GM23338 (cell line): ENCODE measurements around the gene SEC22A. TPM values are rescaled to one million over a fixed set of nuclear protein-coding genes. Genes with fewer than 3 reads are reported as not detected.

Experiments
- ATAC-seq: fragments of 200-7000 bp; cut with Tn5 transposase; 3 replicates; pipeline ENCODE4 v1.9.1; 2020
- DNase-seq: peaks from one replicate; pipeline ENCODE4 v3.0.0-alpha.2; 2015; ENCODE audit warnings: low spot score
- H2AFZ ChIP-seq: fragments of 200-600 bp; sonication (generic); 2 replicates; pipeline ENCODE4 v1.8.0; 2016; ENCODE audit warnings: antibody characterized with exemption, mild to moderate bottlenecking, moderate library complexity
- H3F3A ChIP-seq: fragments of 200-600 bp; sonication (generic); replicated peaks from 2 replicates; pipeline ENCODE4 v1.8.0; 2017; ENCODE audit warnings: antibody characterized with exemption, mixed run types, low read depth
- H3K27ac ChIP-seq: fragments of 200-600 bp; sonication (generic); 2 replicates; pipeline ENCODE4 v1.6.1; 2016; ENCODE audit warnings: low read depth
- H3K27me3 ChIP-seq: fragments of 200-600 bp; sonication (generic); 2 replicates; pipeline ENCODE4 v1.8.0; 2016; ENCODE audit warnings: mild to moderate bottlenecking, mixed run types, moderate library complexity; ENCODE audit not compliant: insufficient read depth
- H3K36me3 ChIP-seq: fragments of 200-600 bp; sonication (generic); 2 replicates; pipeline ENCODE4 v1.8.0; 2016; ENCODE audit warnings: mild to moderate bottlenecking; ENCODE audit not compliant: insufficient read depth
- H3K4me1 ChIP-seq: fragments of 200-600 bp; sonication (generic); 2 replicates; pipeline ENCODE4 v1.8.0; 2016; ENCODE audit warnings: mild to moderate bottlenecking, moderate library complexity; ENCODE audit not compliant: insufficient read depth
- H3K4me2 ChIP-seq: fragments of 200-600 bp; sonication (generic); 2 replicates; pipeline ENCODE4 v1.7.1; 2017; ENCODE audit warnings: mixed run types
- H3K4me3 ChIP-seq: fragments of 200-600 bp; sonication (generic); 2 replicates; pipeline ENCODE4 v1.6.1; 2016; ENCODE audit warnings: mixed run types
- H3K79me2 ChIP-seq: fragments of 200-600 bp; sonication (generic); replicated peaks from 2 replicates; pipeline ENCODE4 v1.8.0; 2017; ENCODE audit warnings: mild to moderate bottlenecking; ENCODE audit not compliant: insufficient read depth
- H3K9me2 ChIP-seq: fragments of 200-600 bp; sonication (generic); 2 replicates; pipeline ENCODE4 v1.8.0; 2017; ENCODE audit not compliant: insufficient read depth
- H4K20me1 ChIP-seq: fragments of 200-600 bp; sonication (generic); replicated peaks from 2 replicates; pipeline ENCODE4 v1.8.0; 2017; ENCODE audit warnings: mild to moderate bottlenecking; ENCODE audit not compliant: insufficient read depth
- H3K27ac Mint-ChIP-seq: 2 replicates; pipeline ENCODE4 v1.8.0; 2020; ENCODE audit warnings: inconsistent platforms, mild to moderate bottlenecking, moderate library complexity, mixed read lengths
- H3K27me3 Mint-ChIP-seq: 3 replicates; pipeline ENCODE4 v1.8.0; 2022; ENCODE audit warnings: low read depth, mild to moderate bottlenecking, moderate library complexity, mixed read lengths, inconsistent platforms; ENCODE audit not compliant: insufficient read depth, poor library complexity
- H3K36me3 Mint-ChIP-seq: 3 replicates; pipeline ENCODE4 v1.8.0; 2021; ENCODE audit warnings: low read depth, mild to moderate bottlenecking, inconsistent platforms, moderate library complexity, mixed read lengths
- H3K4me1 Mint-ChIP-seq: 3 replicates; pipeline ENCODE4 v1.8.0; 2020; ENCODE audit warnings: mild to moderate bottlenecking, inconsistent platforms, mixed read lengths
- H3K4me3 Mint-ChIP-seq: 3 replicates; pipeline ENCODE4 v1.8.0; 2021; ENCODE audit warnings: moderate library complexity, mild to moderate bottlenecking, inconsistent platforms, mixed read lengths
- H3K9me3 Mint-ChIP-seq: 3 replicates; pipeline ENCODE4 v1.8.0; 2020; ENCODE audit warnings: moderate library complexity, mild to moderate bottlenecking, inconsistent platforms, mixed read lengths
- CREB1 ChIP-seq: fragments of 250-450 bp; sonication (Bioruptor Pico); IDR thresholded peaks from 2 replicates; pipeline ENCODE4 v1.5.0; 2020; ENCODE audit warnings: low read depth, mild to moderate bottlenecking, moderate library complexity
- CTCF ChIP-seq, 2 experiments: fragments of 200-600 bp in 1 of 2; sonication (generic) in 1 of 2; conservative IDR thresholded peaks; 2 replicates each; pipeline versions ENCODE4 v1.5.1 to v1.6.1; 2016 to 2017; ENCODE audit warnings: antibody characterized with exemption in 2 of 2, low read depth in 2 of 2, mild to moderate bottlenecking in 2 of 2, moderate library complexity in 1 of 2
- ETS1 ChIP-seq: IDR thresholded peaks from 2 replicates; pipeline ENCODE4 v1.6.1; 2016; ENCODE audit warnings: antibody characterized with exemption
- EZH2phosphoT487 ChIP-seq: fragments of 200-600 bp; sonication (generic); IDR thresholded peaks from one replicate; pipeline ENCODE4 v1.8.1; 2018; ENCODE audit warnings: antibody characterized with exemption; ENCODE audit not compliant: unreplicated experiment
- JUNB ChIP-seq: IDR thresholded peaks from one replicate; pipeline ENCODE4 v1.6.1; 2016; ENCODE audit warnings: antibody characterized with exemption; ENCODE audit not compliant: unreplicated experiment
- POLR2AphosphoS5 ChIP-seq: IDR thresholded peaks from 2 replicates; pipeline ENCODE4 v1.6.1; 2016; ENCODE audit warnings: antibody characterized with exemption, low read depth
- REST ChIP-seq: IDR thresholded peaks from one replicate; pipeline ENCODE4 v1.6.1; 2018; ENCODE audit warnings: antibody characterized with exemption; ENCODE audit not compliant: unreplicated experiment
- STAT1 ChIP-seq: IDR thresholded peaks from one replicate; pipeline ENCODE4 v1.6.1; 2016; ENCODE audit warnings: antibody characterized with exemption; ENCODE audit not compliant: unreplicated experiment
- ZNF114 ChIP-seq: fragments of 250-450 bp; sonication (Bioruptor Pico); IDR thresholded peaks from 2 replicates; pipeline ENCODE4 v1.5.0; 2020; ENCODE audit warnings: mild to moderate bottlenecking, moderate library complexity
- ZNF462 ChIP-seq: fragments of 250-450 bp; sonication (Bioruptor Pico); IDR thresholded peaks from 2 replicates; pipeline ENCODE4 v1.5.0; 2020; ENCODE audit warnings: mild to moderate bottlenecking, moderate library complexity
- polyA plus RNA-seq: library from polyadenylated mRNA; unstranded; fragments of >200 nt; fragmentation: Nextera tagmentation; extraction: Ambion mirVana; gene quantifications from 2 replicates; pipeline ENCODE4 v1.2.1, GENCODE V29; 2016
- total RNA-seq: library from RNA; depleted of rRNA; stranded (reverse); fragments of >200 nt; shearing (Covaris generic); gene quantifications from 2 replicates; pipeline ENCODE4 v1.2.3, GENCODE V29; 2014

Gene SEC22A
- total and polyA plus RNA-seq, 2 experiments from 2014 or later: 11.2 to 24.1 TPM

- TF ChIP-seq REST: no peak
- TF ChIP-seq EZH2phosphoT487: no peak
- TF ChIP-seq JUNB: no peak
- no peak for TF ChIP-seq CREB1 (CRISPR knock-in tag)
Measured at GRCh38 chr3:123152687-123153086, 49.1 kb upstream of the SEC22A start (continued).

GRCh38 chr3:123153125-123154019, 48.4 kb upstream of the SEC22A start:
- DNase-seq (no peak), ATAC-seq (no peak)
- TF ChIP-seq ZNF114 (CRISPR knock-in tag) (no peak), EZH2phosphoT487 (no peak), ETS1 (no peak), STAT1 (no peak), CTCF (conservative IDR thresholded peaks at IDR 0.05; ENCODE audit: low read depth in 2 of 2) (no peak), POLR2AphosphoS5 (no peak), ZNF462 (CRISPR knock-in tag) (no peak)
- H3K36me3 ChIP-seq: no peaks in the 10 kb centered on the region; the same call in 1 of the 2 replicates
- H3K4me3 ChIP-seq: no peak overlapping the region
- H3K27me3 ChIP-seq: no peaks in the 10 kb centered on the region
- H3K9me2 ChIP-seq: no peaks in the 10 kb centered on the region
- peaks cover 5% of the 10 kb centered on the region for H3K27me3 Mint-ChIP-seq
- no peaks in the 10 kb centered on the region for H3K9me3 Mint-ChIP-seq
- peaks cover 26% of the 10 kb centered on the region for H3K36me3 Mint-ChIP-seq
- no peak overlapping the region for H3K4me3 Mint-ChIP-seq
- no peaks in the 10 kb centered on the region; the same call in 1 of the 2 replicates for H4K20me1 ChIP-seq
- no peak overlapping the region for H2AFZ ChIP-seq
- no peaks in the 10 kb centered on the region for H3F3A ChIP-seq
- H3K4me1 ChIP-seq: no peaks in the 10 kb centered on the region
- H3K4me1 Mint-ChIP-seq: peaks cover 2% of the 10 kb centered on the region; the same call in 2 of the 3 replicates
- H3K27ac ChIP-seq: no peak overlapping the region
- H3K4me2 ChIP-seq: no peak overlapping the region
- H3K79me2 ChIP-seq: no peaks in the 10 kb centered on the region
- no peak overlapping the region for H3K27ac Mint-ChIP-seq
